Tibial artery (tissue), 4 donors: ENCODE measurements around the gene CHPF2.

Source experiments
- DNase-seq, 2 donors: peaks; one replicate each; pipeline ENCODE4 v3.0.0-alpha.2; 2019
- H3K27ac ChIP-seq, 2 donors: fragments of 200-600 bp; sonication (generic) in 1 of 2; 1 replicate in 1 of 2; 2 replicates in 1 of 2; pipeline ENCODE4 v1.5.1; 2018 to 2019; ENCODE audit warnings: mild to moderate bottlenecking in 1 of 2
- H3K27me3 ChIP-seq, 2 donors: fragments of 200-600 bp; sonication (generic) in 1 of 2; one replicate each; pipeline versions ENCODE4 v1.5.1 to v1.6.0; 2016 to 2019
- H3K36me3 ChIP-seq, 3 donors: fragments of 200-600 bp; sonication (generic) in 2 of 3; one replicate each; pipeline ENCODE4 v1.5.1; 2016 to 2019; ENCODE audit warnings: mild to moderate bottlenecking in 2 of 3
- H3K4me1 ChIP-seq, 4 donors: fragments of 200-600 bp; sonication (generic) in 2 of 4; 1 replicate in 3 of 4; 2 replicates in 1 of 4; pipeline ENCODE4 v1.5.1; 2016 to 2019
- H3K4me3 ChIP-seq, 2 donors: fragments of 200-600 bp; sonication (generic) in 1 of 2; 1 replicate in 1 of 2; 2 replicates in 1 of 2; pipeline ENCODE4 v1.5.1; 2018 to 2019; ENCODE audit warnings: mild to moderate bottlenecking in 2 of 2
- H3K9me3 ChIP-seq, 3 donors: fragments of 200-600 bp; sonication (generic) in 1 of 3; one replicate each; pipeline ENCODE4 v1.5.1; 2016 to 2019
- CTCF ChIP-seq, 2 experiments: fragments of 200-600 bp in 1 of 2; fragments of 450-650 bp in 1 of 2; IDR thresholded peaks; one replicate each; pipeline ENCODE4 v1.5.1; 2017 to 2019; ENCODE audit warnings: antibody characterized with exemption in 2 of 2, mild to moderate bottlenecking in 1 of 2, moderate library complexity in 1 of 2
- intact Hi-C: fragments of 100-400 bp; cut with DNase I; formaldehyde crosslinking; loops from one replicate; pipeline ENCODE4 v1.15.0; 2023; ENCODE audit warnings: low total_unique reads

The CHPF2 gene

GRCh38 chr7:151256410-151257045 lies 24.2 kb downstream of the CHPF2 start:
- H3K4me1 ChIP-seq, result peaks cover 0 to 25% (median 12%) of the 10 kb centered on the region in 4 donors
- no peak for DNase-seq
- H3K4me3 ChIP-seq, result no peak overlapping the region
- H3K9me3 ChIP-seq, result no peaks in the 10 kb centered on the region
- H3K27ac ChIP-seq, result no peak overlapping the region
- TF ChIP-seq CTCF (IDR thresholded peaks at IDR 0.05), result no peak
- peaks cover 0 to 2% of the 10 kb centered on the region in 2 donors for H3K27me3 ChIP-seq
- intact Hi-C loops, result no loop called here
- no peaks in the 10 kb centered on the region for H3K36me3 ChIP-seq

- DNase-seq, result no peak
- peaks cover 0 to 12% of the 10 kb centered on the region in 2 donors for H3K27me3 ChIP-seq
- H3K4me3 ChIP-seq, result no peak overlapping the region
- no peak overlapping the region for H3K27ac ChIP-seq
- H3K36me3 ChIP-seq, result no peaks in the 10 kb centered on the region
- no peaks in the 10 kb centered on the region for H3K9me3 ChIP-seq
- peaks cover 0 to 18% (median 3%) of the 10 kb centered on the region in 4 donors for H3K4me1 ChIP-seq
- TF ChIP-seq CTCF (IDR thresholded peaks at IDR 0.05), result no peak
- intact Hi-C loops, result no loop called here
Measured at GRCh38 chr7:151257990-151258389, 25.7 kb downstream of the CHPF2 start.

GRCh38 chr7:151260471-151260870 lies 28.2 kb downstream of the CHPF2 start:
- no peak for DNase-seq
- no peaks in the 10 kb centered on the region for H3K4me1 ChIP-seq
- intact Hi-C loops, result no loop called here
- H3K4me3 ChIP-seq, result no peak overlapping the region
- no peaks in the 10 kb centered on the region for H3K9me3 ChIP-seq
- H3K27ac ChIP-seq, result no peak overlapping the region
- TF ChIP-seq CTCF (IDR thresholded peaks at IDR 0.05), result no peak
- no peaks in the 10 kb centered on the region for H3K36me3 ChIP-seq
- H3K27me3 ChIP-seq, result peaks cover 0 to 33% of the 10 kb centered on the region in 2 donors

- H3K4me1 ChIP-seq, result no peaks in the 10 kb centered on the region
- no peak overlapping the region for H3K4me3 ChIP-seq
- no peaks in the 10 kb centered on the region for H3K9me3 ChIP-seq
- no peak for DNase-seq
- no peak for TF ChIP-seq CTCF (IDR thresholded peaks at IDR 0.05)
- no peaks in the 10 kb centered on the region for H3K36me3 ChIP-seq
- H3K27ac ChIP-seq, result no peak overlapping the region
- H3K27me3 ChIP-seq, result peaks cover 0 to 33% of the 10 kb centered on the region in 2 donors
- intact Hi-C loops, result no loop called here
Measured at GRCh38 chr7:151260883-151261282, 28.6 kb downstream of the CHPF2 start.

- DNase-seq, result no peak
- H3K36me3 ChIP-seq, result no peaks in the 10 kb centered on the region
Measured at GRCh38 chr7:151261529-151261928, 29.2 kb downstream of the CHPF2 start.

More at GRCh38 chr7:151261529-151261928, 29.2 kb downstream of the CHPF2 start:
- no peak for TF ChIP-seq CTCF (IDR thresholded peaks at IDR 0.05)
- Histone ChIP-seq H3K4me1 (no peaks in the 10 kb centered on the region), H3K27ac (no peak overlapping the region), H3K27me3 (peaks cover 0 to 33% of the 10 kb centered on the region in 2 donors), H3K4me3 (no peak overlapping the region), H3K9me3 (no peaks in the 10 kb centered on the region)
- intact Hi-C loops, result no loop called here
